ENCODE measurements around the gene TRIM50. TPM values are rescaled to one million over a fixed set of nuclear protein-coding genes. Genes with fewer than 3 reads are reported as not detected.
"Not testable (repeated sequence)": the region's sequence is repeated elsewhere in the genome, so short reads cannot be mapped to it uniquely, and the experiment has no call there.

The TRIM50 gene
- total RNA-seq, 2 experiments from 2014 or later, result not detected

GRCh38 chr7:73304612-73305387 lies 23.1 kb downstream of the TRIM50 start:
- peaks cover 33% of the 10 kb centered on the region for H3K36me3 Mint-ChIP-seq

GRCh38 chr7:73304071-73304470 lies 23.8 kb downstream of the TRIM50 start:
- ChIA-PET CTCF (no interaction called here), POLR2A (interaction anchor here (0.5 kb wide), 1 partner anchor 381 kb away, joined by 3 read pairs; no protein-coding TSS in a partner anchor)
- no peak overlapping the region for H3K4me3 Mint-ChIP-seq
- intact Hi-C loops (cut with micrococcal nuclease), result no loop called here
- peaks cover 33% of the 10 kb centered on the region for H3K36me3 Mint-ChIP-seq
- DNase-seq, result no peak
- H3K27me3 Mint-ChIP-seq, result no peaks in the 10 kb centered on the region
- H3K9me3 Mint-ChIP-seq, result no peaks in the 10 kb centered on the region
- peaks cover 23% of the 10 kb centered on the region for H3K4me1 Mint-ChIP-seq (ENCODE audit: low read depth)
- H3K27ac Mint-ChIP-seq, result no peak overlapping the region

More at GRCh38 chr7:73304612-73305387, 23.1 kb downstream of the TRIM50 start:
- peaks cover 26% of the 10 kb centered on the region for H3K4me1 Mint-ChIP-seq (ENCODE audit: low read depth)
- intact Hi-C loops (cut with micrococcal nuclease); H3K9me3 Mint-ChIP-seq; DNase-seq; H3K4me3 Mint-ChIP-seq; H3K27me3 Mint-ChIP-seq; POLR2A ChIA-PET; H3K27ac Mint-ChIP-seq; CTCF ChIA-PET: not testable (repeated sequence)

GRCh38 chr7:73303546-73303945 lies 24.3 kb downstream of the TRIM50 start:
- Mint-ChIP-seq H3K36me3 (peaks cover 32% of the 10 kb centered on the region), H3K4me3 (no peak overlapping the region), H3K4me1 (ENCODE audit: low read depth) (peaks cover 22% of the 10 kb centered on the region), H3K27ac (no peak overlapping the region), H3K27me3 (no peaks in the 10 kb centered on the region), H3K9me3 (no peaks in the 10 kb centered on the region)
- POLR2A ChIA-PET, result no interaction called here
- intact Hi-C loops (cut with micrococcal nuclease), result no loop called here
- DNase-seq, result no peak
- CTCF ChIA-PET, result no interaction called here

- Mint-ChIP-seq H3K36me3 (peaks cover 27% of the 10 kb centered on the region), H3K4me1 (ENCODE audit: low read depth) (peaks cover 18% of the 10 kb centered on the region)
- DNase-seq; H3K27me3 Mint-ChIP-seq; H3K9me3 Mint-ChIP-seq; H3K4me3 Mint-ChIP-seq; intact Hi-C loops (cut with micrococcal nuclease); POLR2A ChIA-PET; CTCF ChIA-PET; H3K27ac Mint-ChIP-seq: not testable (repeated sequence)
Observed at GRCh38 chr7:73302846-73303245, 25.0 kb downstream of the TRIM50 start.

- CTCF ChIA-PET; H3K27ac Mint-ChIP-seq; POLR2A ChIA-PET; DNase-seq; H3K9me3 Mint-ChIP-seq; H3K27me3 Mint-ChIP-seq; H3K4me3 Mint-ChIP-seq; intact Hi-C loops (cut with micrococcal nuclease); H3K4me1 Mint-ChIP-seq (ENCODE audit: low read depth): not testable (repeated sequence)
- H3K36me3 Mint-ChIP-seq, result peaks cover 15% of the 10 kb centered on the region
Observed at GRCh38 chr7:73301108-73301507, 26.8 kb downstream of the TRIM50 start.

GRCh38 chr7:73299812-73300211 lies 28.1 kb downstream of the TRIM50 start:
- peaks cover 11% of the 10 kb centered on the region for H3K36me3 Mint-ChIP-seq
- not testable (repeated sequence) for H3K27me3 Mint-ChIP-seq, H3K4me3 Mint-ChIP-seq

GRCh38 chr7:73297706-73298105 lies 30.2 kb downstream of the TRIM50 start:
- H3K4me1 Mint-ChIP-seq (ENCODE audit: low read depth); CTCF ChIA-PET; DNase-seq; intact Hi-C loops (cut with micrococcal nuclease); H3K4me3 Mint-ChIP-seq; POLR2A ChIA-PET; H3K36me3 Mint-ChIP-seq; H3K9me3 Mint-ChIP-seq; H3K27ac Mint-ChIP-seq; H3K27me3 Mint-ChIP-seq: not testable (repeated sequence)

More at GRCh38 chr7:73299812-73300211, 28.1 kb downstream of the TRIM50 start:
- CTCF ChIA-PET; H3K4me1 Mint-ChIP-seq (ENCODE audit: low read depth); H3K9me3 Mint-ChIP-seq; POLR2A ChIA-PET; intact Hi-C loops (cut with micrococcal nuclease); DNase-seq; H3K27ac Mint-ChIP-seq: not testable (repeated sequence)

GRCh38 chr7:73297235-73297634 lies 30.6 kb downstream of the TRIM50 start:
- H3K36me3 Mint-ChIP-seq; DNase-seq; H3K4me1 Mint-ChIP-seq (ENCODE audit: low read depth); H3K27ac Mint-ChIP-seq; H3K4me3 Mint-ChIP-seq; H3K9me3 Mint-ChIP-seq; H3K27me3 Mint-ChIP-seq; POLR2A ChIA-PET; intact Hi-C loops (cut with micrococcal nuclease); CTCF ChIA-PET: not testable (repeated sequence)

GRCh38 chr7:73277210-73277609 lies 50.7 kb downstream of the TRIM50 start:
- H3K36me3 Mint-ChIP-seq; intact Hi-C loops (cut with micrococcal nuclease); CTCF ChIA-PET; H3K27me3 Mint-ChIP-seq; H3K27ac Mint-ChIP-seq; H3K4me3 Mint-ChIP-seq; H3K9me3 Mint-ChIP-seq; DNase-seq; H3K4me1 Mint-ChIP-seq (ENCODE audit: low read depth); POLR2A ChIA-PET: not testable (repeated sequence)

- DNase-seq; H3K4me1 Mint-ChIP-seq (ENCODE audit: low read depth); CTCF ChIA-PET; H3K27me3 Mint-ChIP-seq; H3K36me3 Mint-ChIP-seq; H3K4me3 Mint-ChIP-seq; H3K27ac Mint-ChIP-seq; intact Hi-C loops (cut with micrococcal nuclease); POLR2A ChIA-PET; H3K9me3 Mint-ChIP-seq: not testable (repeated sequence)
Observed at GRCh38 chr7:73267813-73268212, 60.1 kb downstream of the TRIM50 start.

GRCh38 chr7:73266719-73267368 lies 61.0 kb downstream of the TRIM50 start:
- DNase-seq; H3K4me1 Mint-ChIP-seq (ENCODE audit: low read depth); intact Hi-C loops (cut with micrococcal nuclease); POLR2A ChIA-PET; H3K27me3 Mint-ChIP-seq; H3K9me3 Mint-ChIP-seq; H3K36me3 Mint-ChIP-seq; H3K4me3 Mint-ChIP-seq; CTCF ChIA-PET; H3K27ac Mint-ChIP-seq: not testable (repeated sequence)
